PC-3 (cell line): ENCODE data around the gene TRAPPC10.

Source experiments
- EZH2 ChIP-seq: fragments of 300-600 bp; sonication (generic); IDR thresholded peaks from one replicate; pipeline ENCODE4 v1.6.1; 2017; ENCODE audit warnings: antibody characterized with exemption, mild to moderate bottlenecking, low read length; ENCODE audit not compliant: unreplicated experiment
- TF ChIP-seq, protein P1 (sequence below): fragments of 300-600 bp; sonication (generic); conservative IDR thresholded peaks from 2 replicates; pipeline ENCODE4 v1.5.1; 2017; ENCODE audit warnings: antibody characterized with exemption, low read depth, mild to moderate bottlenecking, low read length

DNA sequence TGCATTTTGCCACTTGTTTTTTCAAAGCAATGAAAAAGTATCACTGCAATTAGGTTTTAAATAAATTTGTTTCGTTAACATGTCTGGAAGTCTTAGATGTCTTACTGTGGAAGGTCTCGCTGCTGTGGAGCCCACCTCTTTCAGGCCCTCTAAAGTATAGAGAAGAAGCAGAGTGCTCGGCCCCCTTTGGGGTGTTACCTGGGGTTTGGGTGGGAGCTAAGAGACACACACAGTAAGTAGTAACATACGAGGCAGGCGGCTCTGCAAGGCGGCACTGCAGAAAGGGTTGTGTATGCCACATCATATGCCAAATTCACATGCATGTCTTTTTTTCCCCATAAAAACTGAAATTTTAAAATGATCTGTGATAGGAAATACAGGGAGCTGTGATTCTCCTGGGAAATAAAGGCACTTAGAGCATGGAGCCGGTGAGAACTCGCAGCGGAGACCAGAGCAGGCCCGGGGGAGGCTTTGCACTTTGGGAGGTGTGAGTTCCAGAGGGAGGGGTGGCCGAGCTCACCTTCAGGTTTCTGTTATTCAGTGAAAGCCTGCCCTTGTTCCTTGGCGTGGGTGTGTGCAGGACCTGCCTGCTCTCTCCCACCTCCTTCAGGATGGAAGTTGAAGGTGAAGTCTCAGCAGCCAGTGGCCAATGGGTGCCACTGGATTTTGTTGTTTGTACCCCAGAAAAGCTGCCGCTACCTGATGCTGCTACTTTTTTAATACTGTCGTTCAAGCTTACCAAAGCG is 59.4 kb downstream of the TRAPPC10 start:
- TF ChIP-seq, protein P1, sequence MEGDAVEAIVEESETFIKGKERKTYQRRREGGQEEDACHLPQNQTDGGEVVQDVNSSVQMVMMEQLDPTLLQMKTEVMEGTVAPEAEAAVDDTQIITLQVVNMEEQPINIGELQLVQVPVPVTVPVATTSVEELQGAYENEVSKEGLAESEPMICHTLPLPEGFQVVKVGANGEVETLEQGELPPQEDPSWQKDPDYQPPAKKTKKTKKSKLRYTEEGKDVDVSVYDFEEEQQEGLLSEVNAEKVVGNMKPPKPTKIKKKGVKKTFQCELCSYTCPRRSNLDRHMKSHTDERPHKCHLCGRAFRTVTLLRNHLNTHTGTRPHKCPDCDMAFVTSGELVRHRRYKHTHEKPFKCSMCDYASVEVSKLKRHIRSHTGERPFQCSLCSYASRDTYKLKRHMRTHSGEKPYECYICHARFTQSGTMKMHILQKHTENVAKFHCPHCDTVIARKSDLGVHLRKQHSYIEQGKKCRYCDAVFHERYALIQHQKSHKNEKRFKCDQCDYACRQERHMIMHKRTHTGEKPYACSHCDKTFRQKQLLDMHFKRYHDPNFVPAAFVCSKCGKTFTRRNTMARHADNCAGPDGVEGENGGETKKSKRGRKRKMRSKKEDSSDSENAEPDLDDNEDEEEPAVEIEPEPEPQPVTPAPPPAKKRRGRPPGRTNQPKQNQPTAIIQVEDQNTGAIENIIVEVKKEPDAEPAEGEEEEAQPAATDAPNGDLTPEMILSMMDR, result no peak
- no peak for TF ChIP-seq EZH2
